Small intestine (tissue), 7 donors: ENCODE results near the gene SEC61A1. TPM values are rescaled to one million over a fixed set of nuclear protein-coding genes. Genes with fewer than 3 reads are reported as not detected.

ENCODE experiments used
- DNase-seq, 2 donors: peaks; one replicate each; pipeline versions ENCODE4 v3.0.0 to v3.0.0-alpha.2; 2013
- FAIRE-seq: peaks from 2 replicates; lab custom pipeline; 2012; peaks lifted over from hg19 to GRCh38; lab: Jason Lieb, UNC
- H3K27ac ChIP-seq, 3 donors: one replicate each; pipeline ENCODE4 v1.5.1; 2013; ENCODE audit warnings: low read length in 2 of 3, mild to moderate bottlenecking in 2 of 3, control low read depth in 1 of 3, inconsistent platforms in 1 of 3, low read depth in 1 of 3, moderate library complexity in 1 of 3
- H3K27me3 ChIP-seq, 3 donors: one replicate each; pipeline ENCODE4 v1.6.1; 2013; ENCODE audit warnings: low read length in 3 of 3, inconsistent platforms in 1 of 3; ENCODE audit not compliant: control insufficient read depth in 3 of 3, insufficient read depth in 3 of 3
- H3K36me3 ChIP-seq, 3 donors: one replicate each; pipeline ENCODE4 v1.6.1; 2013; ENCODE audit warnings: low read length in 3 of 3, inconsistent platforms in 1 of 3, low read depth in 1 of 3, mild to moderate bottlenecking in 1 of 3, moderate library complexity in 1 of 3; ENCODE audit not compliant: control insufficient read depth in 3 of 3, insufficient read depth in 2 of 3
- H3K4me1 ChIP-seq, 3 donors: one replicate each; pipeline ENCODE4 v1.6.1; 2013; ENCODE audit warnings: low read length in 2 of 3, inconsistent platforms in 1 of 3, low read depth in 1 of 3, mild to moderate bottlenecking in 1 of 3, moderate library complexity in 1 of 3; ENCODE audit not compliant: control insufficient read depth in 3 of 3, insufficient read depth in 2 of 3
- H3K4me3 ChIP-seq, 3 donors: one replicate each; pipeline ENCODE4 v1.5.1; 2013; ENCODE audit warnings: low read length in 3 of 3, control low read depth in 1 of 3, inconsistent platforms in 1 of 3, low read depth in 1 of 3, mild to moderate bottlenecking in 1 of 3, moderate library complexity in 1 of 3
- H3K9me3 ChIP-seq, 2 donors: one replicate each; pipeline ENCODE4 v1.6.1; 2013; ENCODE audit warnings: low read depth in 1 of 2, low read length in 1 of 2; ENCODE audit not compliant: control insufficient read depth in 2 of 2, insufficient read depth in 1 of 2
- WGBS, 3 donors: extraction: QIAGEN DNeasy Blood & Tissue Kit; methylation state at CpG; one replicate each; pipeline ENCODE4 v1.1.7; 2013; 5-methylcytosine and 5-hydroxymethylcytosine counted together
- polyA plus RNA-seq, 4 donors: library from polyadenylated mRNA; stranded (reverse) in 3 of 4; unstranded in 1 of 4; fragments of 200-250 nt in 3 of 4; fragments of 120-200 nt in 1 of 4; gene quantifications; one replicate each; pipeline versions ENCODE4 v1.2.1 to v1.2.3, GENCODE V29; 2013
- donor health status: healthy with polysubstance abuse.
- donor health status: control.
- donor health status: control.
- donor health status: Bipolar disorder and iron deficiency.
- donor health status: healthy.

Gene SEC61A1
- polyA plus RNA-seq, 4 donors, result 52.1 to 203 (median 120) TPM

GRCh38 chr3:128076483-128077201 lies 24.4 kb downstream of the SEC61A1 start:
- 3 to 6% (median 5%) methylated on average over 67 to 79 of the region's 79 CpGs for WGBS, 3 donors
- peak overlapping the region in 2 of 3 donors; percentile 39 to 57 for H3K4me3 ChIP-seq
- peaks cover 0 to 44% (median 4%) of the 10 kb centered on the region in 3 donors for H3K36me3 ChIP-seq
- DNase-seq (peak; percentile 41 to 64), FAIRE-seq (no peak)
- peaks cover 0 to 21% (median 2%) of the 10 kb centered on the region in 3 donors for H3K4me1 ChIP-seq
- no peaks in the 10 kb centered on the region for H3K9me3 ChIP-seq
- peaks cover 0 to 11% (median 0%) of the 10 kb centered on the region in 3 donors for H3K27me3 ChIP-seq
- H3K27ac ChIP-seq, result no peak overlapping the region

GRCh38 chr3:128077202-128077624 lies 25.0 kb downstream of the SEC61A1 start:
- peaks cover 0 to 11% (median 0%) of the 10 kb centered on the region in 3 donors for H3K27me3 ChIP-seq
- DNase-seq (peak in 1 of 2 donors; percentile 6), FAIRE-seq (no peak)
- H3K9me3 ChIP-seq, result no peaks in the 10 kb centered on the region
- 18 to 26% (median 19%) methylated on average over 9 to 11 of the region's 11 CpGs for WGBS, 3 donors
- H3K4me1 ChIP-seq, result peaks cover 0 to 21% (median 2%) of the 10 kb centered on the region in 3 donors
- peak overlapping the region in 1 of 3 donors; percentile 57 for H3K4me3 ChIP-seq
- no peak overlapping the region for H3K27ac ChIP-seq
- peaks cover 0 to 44% (median 3%) of the 10 kb centered on the region in 3 donors for H3K36me3 ChIP-seq

GRCh38 chr3:128077665-128078064 lies 25.4 kb downstream of the SEC61A1 start:
- DNase-seq, result no peak
- WGBS, 3 donors, result 0 to 73% (median 48%) methylated on average over 1 of the region's 1 CpG
- H3K36me3 ChIP-seq, result peaks cover 0 to 44% (median 0%) of the 10 kb centered on the region in 3 donors
- no peak overlapping the region for H3K4me3 ChIP-seq
- no peak for FAIRE-seq
- H3K4me1 ChIP-seq, result peaks cover 0 to 21% (median 2%) of the 10 kb centered on the region in 3 donors
- no peak overlapping the region for H3K27ac ChIP-seq
- H3K9me3 ChIP-seq, result no peaks in the 10 kb centered on the region
- H3K27me3 ChIP-seq, result peaks cover 0 to 11% (median 0%) of the 10 kb centered on the region in 3 donors

- Histone ChIP-seq H3K9me3 (no peaks in the 10 kb centered on the region), H3K4me1 (peaks cover 0 to 21% (median 2%) of the 10 kb centered on the region in 3 donors), H3K27me3 (peaks cover 0 to 11% (median 0%) of the 10 kb centered on the region in 3 donors), H3K4me3 (no peak overlapping the region), H3K27ac (no peak overlapping the region), H3K36me3 (peaks cover 0 to 44% (median 0%) of the 10 kb centered on the region in 3 donors)
- FAIRE-seq (no peak), DNase-seq (no peak)
- 96 to 99% (median 98%) methylated on average over 5 of the region's 5 CpGs for WGBS, 3 donors
Measured at GRCh38 chr3:128078322-128078721, 26.1 kb downstream of the SEC61A1 start.

GRCh38 chr3:128078875-128079274 lies 26.6 kb downstream of the SEC61A1 start:
- Histone ChIP-seq H3K9me3 (no peaks in the 10 kb centered on the region), H3K4me3 (no peak overlapping the region), H3K27ac (no peak overlapping the region), H3K36me3 (peaks cover 0 to 46% (median 0%) of the 10 kb centered on the region in 3 donors), H3K27me3 (peaks cover 0 to 11% (median 0%) of the 10 kb centered on the region in 3 donors), H3K4me1 (peaks cover 0 to 21% (median 2%) of the 10 kb centered on the region in 3 donors)
- FAIRE-seq (no peak), DNase-seq (no peak)
- WGBS, 3 donors, result 77 to 91% (median 90%) methylated on average over 8 of the region's 8 CpGs

GRCh38 chr3:128079823-128080222 lies 27.6 kb downstream of the SEC61A1 start:
- DNase-seq (no peak), FAIRE-seq (no peak)
- Histone ChIP-seq H3K9me3 (no peaks in the 10 kb centered on the region), H3K27me3 (peaks cover 0 to 11% (median 0%) of the 10 kb centered on the region in 3 donors), H3K4me3 (no peak overlapping the region), H3K4me1 (peaks cover 0 to 21% (median 1%) of the 10 kb centered on the region in 3 donors), H3K36me3 (peaks cover 0 to 56% (median 0%) of the 10 kb centered on the region in 3 donors), H3K27ac (peak overlapping the region in 1 of 3 donors; percentile 7)
- WGBS, 3 donors, result 89 to 96% (median 92%) methylated on average over 9 of the region's 9 CpGs

- no peak overlapping the region for H3K27ac ChIP-seq
Measured at GRCh38 chr3:128080323-128081080, 28.3 kb downstream of the SEC61A1 start.

GRCh38 chr3:128081226-128081625 lies 29.0 kb downstream of the SEC61A1 start:
- DNase-seq (no peak), FAIRE-seq (no peak)
- H3K27ac ChIP-seq, result no peak overlapping the region
- WGBS, 3 donors, result 78 to 84% (median 80%) methylated on average over 6 of the region's 6 CpGs
- H3K9me3 ChIP-seq, result no peaks in the 10 kb centered on the region
- no peak overlapping the region for H3K4me3 ChIP-seq
- peaks cover 0 to 5% (median 0%) of the 10 kb centered on the region in 3 donors for H3K27me3 ChIP-seq
- peaks cover 0 to 68% (median 0%) of the 10 kb centered on the region in 3 donors for H3K36me3 ChIP-seq
- peaks cover 0 to 9% (median 0%) of the 10 kb centered on the region in 3 donors for H3K4me1 ChIP-seq

More at GRCh38 chr3:128080323-128081080, 28.3 kb downstream of the SEC61A1 start:
- 73 to 89% (median 78%) methylated on average over 6 of the region's 6 CpGs for WGBS, 3 donors
- peaks cover 0 to 11% (median 0%) of the 10 kb centered on the region in 3 donors for H3K27me3 ChIP-seq
- DNase-seq (no peak), FAIRE-seq (no peak)
- no peak overlapping the region for H3K4me3 ChIP-seq
- H3K4me1 ChIP-seq, result peaks cover 0 to 15% (median 0%) of the 10 kb centered on the region in 3 donors
- no peaks in the 10 kb centered on the region for H3K9me3 ChIP-seq
- peaks cover 0 to 60% (median 0%) of the 10 kb centered on the region in 3 donors for H3K36me3 ChIP-seq
